Effector memory CD4-positive, alpha-beta T cell (primary cell): ENCODE measurements around the gene ATP2B3.

ENCODE experiments used
- DNase-seq, 3 donors: peaks; one replicate each; pipeline ENCODE4 v3.0.0-alpha.2; 2020
- H3K27ac ChIP-seq: 2 replicates; pipeline ENCODE4 v1.7.0; 2013; ENCODE audit warnings: mild to moderate bottlenecking, low read length, moderate library complexity; ENCODE audit not compliant: insufficient read depth, poor library complexity, severe bottlenecking
- H3K27me3 ChIP-seq: replicated peaks from 2 replicates; pipeline ENCODE4 v1.7.0; 2013; ENCODE audit warnings: mild to moderate bottlenecking, low read length; ENCODE audit not compliant: insufficient read depth, control insufficient read depth, poor library complexity, severe bottlenecking
- H3K36me3 ChIP-seq: 2 replicates; pipeline ENCODE4 v1.7.0; 2013; ENCODE audit warnings: mild to moderate bottlenecking, low read length, moderate library complexity; ENCODE audit not compliant: control insufficient read depth, insufficient read depth
- H3K4me1 ChIP-seq: 2 replicates; pipeline ENCODE4 v1.7.0; 2013; ENCODE audit warnings: low read length, mild to moderate bottlenecking; ENCODE audit not compliant: control insufficient read depth, insufficient read depth, poor library complexity, severe bottlenecking
- H3K4me3 ChIP-seq: 2 replicates; pipeline ENCODE4 v1.7.0; 2013; ENCODE audit warnings: low read length, low read depth, mild to moderate bottlenecking; ENCODE audit not compliant: insufficient read depth, poor library complexity, severe bottlenecking
- H3K9me3 ChIP-seq: 2 replicates; pipeline ENCODE4 v1.7.0; 2013; ENCODE audit warnings: mild to moderate bottlenecking, low read length, moderate library complexity; ENCODE audit not compliant: control insufficient read depth

The ATP2B3 gene

DNA sequence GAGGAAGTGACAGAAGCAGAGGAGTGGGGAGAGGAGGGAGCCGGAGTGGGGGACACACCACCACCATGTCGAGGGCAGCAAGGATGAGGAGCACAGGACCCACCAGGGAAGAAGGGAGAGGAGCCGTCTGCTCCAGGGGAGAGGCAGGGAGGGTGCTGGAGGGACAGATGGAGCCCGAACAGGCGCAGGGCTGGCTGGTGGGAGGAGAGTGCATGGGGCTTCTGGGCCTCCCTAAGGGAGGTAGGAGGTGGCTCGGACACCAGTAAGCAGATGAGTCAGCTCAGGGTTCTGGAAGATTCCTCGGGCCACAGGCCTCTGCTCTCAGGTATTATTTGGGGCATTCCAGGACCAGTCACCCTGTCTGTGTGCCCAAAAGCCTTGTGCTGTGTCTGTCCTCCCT, 29.8 kb downstream of the ATP2B3 start:
- H3K27me3 ChIP-seq, result no peaks in the 10 kb centered on the region
- no peaks in the 10 kb centered on the region for H3K9me3 ChIP-seq
- H3K4me3 ChIP-seq, result no peak overlapping the region
- H3K4me1 ChIP-seq, result no peaks in the 10 kb centered on the region
- H3K27ac ChIP-seq, result no peak overlapping the region
- no peak for DNase-seq
- no peaks in the 10 kb centered on the region for H3K36me3 ChIP-seq

DNA sequence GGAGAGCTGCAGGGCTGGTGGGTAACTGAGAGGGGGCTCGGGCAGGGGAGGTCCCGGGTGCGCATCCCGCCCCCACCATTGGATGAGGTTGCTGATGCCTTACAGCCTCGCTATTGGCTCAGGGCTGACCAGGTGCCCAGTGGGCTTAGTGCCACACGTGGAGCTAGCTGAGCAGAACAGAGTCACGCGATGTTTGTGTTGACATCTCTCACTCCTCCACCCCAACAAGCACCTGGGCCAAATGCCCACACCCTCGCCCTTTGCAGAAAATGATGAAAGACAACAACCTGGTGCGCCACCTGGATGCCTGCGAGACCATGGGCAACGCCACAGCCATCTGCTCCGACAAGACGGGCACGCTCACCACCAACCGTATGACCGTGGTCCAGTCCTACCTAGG, 31.8 kb downstream of the ATP2B3 start:
- Histone ChIP-seq H3K27me3 (no peaks in the 10 kb centered on the region), H3K9me3 (no peaks in the 10 kb centered on the region), H3K4me1 (no peaks in the 10 kb centered on the region), H3K4me3 (no peak overlapping the region), H3K36me3 (no peaks in the 10 kb centered on the region), H3K27ac (no peak overlapping the region)
- no peak for DNase-seq

DNA sequence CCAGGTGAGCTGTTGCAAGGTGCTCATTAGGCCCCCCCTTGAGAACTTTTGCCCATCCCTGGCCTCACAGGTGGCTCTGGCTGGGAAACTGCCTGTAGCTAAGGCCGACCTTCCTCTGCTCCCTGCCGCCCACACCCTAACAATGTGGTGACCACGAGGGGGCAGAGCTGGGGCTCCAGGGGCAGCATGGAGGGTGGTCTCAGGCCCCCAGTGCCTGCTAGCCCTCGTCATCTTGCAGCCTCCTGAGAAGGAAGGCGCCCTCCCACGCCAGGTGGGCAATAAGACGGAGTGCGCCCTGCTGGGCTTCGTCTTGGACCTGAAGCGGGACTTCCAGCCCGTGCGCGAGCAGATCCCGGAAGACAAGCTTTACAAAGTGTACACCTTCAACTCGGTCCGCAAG, 32.4 kb downstream of the ATP2B3 start:
- no peak overlapping the region for H3K27ac ChIP-seq
- H3K36me3 ChIP-seq, result no peaks in the 10 kb centered on the region
- no peak for DNase-seq
- no peak overlapping the region for H3K4me3 ChIP-seq
- H3K27me3 ChIP-seq, result no peaks in the 10 kb centered on the region
- H3K9me3 ChIP-seq, result no peaks in the 10 kb centered on the region
- H3K4me1 ChIP-seq, result no peaks in the 10 kb centered on the region

DNA sequence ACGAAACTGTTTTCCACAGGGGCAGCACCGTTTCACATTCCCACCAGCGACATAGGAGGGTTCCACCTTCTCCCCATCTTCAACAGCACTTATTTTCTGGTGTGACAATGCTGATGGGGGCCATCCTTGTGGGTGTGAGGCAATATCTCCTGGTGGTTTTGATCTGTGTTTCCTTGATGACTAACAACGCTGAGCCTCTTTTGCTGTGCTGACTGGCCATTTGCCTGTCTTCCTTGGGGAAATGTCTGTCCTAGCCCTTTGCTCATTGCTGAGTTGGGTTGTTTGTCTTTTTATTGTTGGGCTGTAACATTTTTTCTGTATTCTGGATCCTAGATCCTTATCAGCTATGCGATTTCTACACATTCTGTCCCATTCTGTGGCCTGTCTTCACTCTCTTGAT, 33.7 kb downstream of the ATP2B3 start:
- Histone ChIP-seq H3K27me3 (no peaks in the 10 kb centered on the region), H3K4me1 (no peaks in the 10 kb centered on the region), H3K4me3 (no peak overlapping the region), H3K36me3 (no peaks in the 10 kb centered on the region), H3K27ac (no peak overlapping the region), H3K9me3 (no peaks in the 10 kb centered on the region)
- DNase-seq, result no peak

DNA sequence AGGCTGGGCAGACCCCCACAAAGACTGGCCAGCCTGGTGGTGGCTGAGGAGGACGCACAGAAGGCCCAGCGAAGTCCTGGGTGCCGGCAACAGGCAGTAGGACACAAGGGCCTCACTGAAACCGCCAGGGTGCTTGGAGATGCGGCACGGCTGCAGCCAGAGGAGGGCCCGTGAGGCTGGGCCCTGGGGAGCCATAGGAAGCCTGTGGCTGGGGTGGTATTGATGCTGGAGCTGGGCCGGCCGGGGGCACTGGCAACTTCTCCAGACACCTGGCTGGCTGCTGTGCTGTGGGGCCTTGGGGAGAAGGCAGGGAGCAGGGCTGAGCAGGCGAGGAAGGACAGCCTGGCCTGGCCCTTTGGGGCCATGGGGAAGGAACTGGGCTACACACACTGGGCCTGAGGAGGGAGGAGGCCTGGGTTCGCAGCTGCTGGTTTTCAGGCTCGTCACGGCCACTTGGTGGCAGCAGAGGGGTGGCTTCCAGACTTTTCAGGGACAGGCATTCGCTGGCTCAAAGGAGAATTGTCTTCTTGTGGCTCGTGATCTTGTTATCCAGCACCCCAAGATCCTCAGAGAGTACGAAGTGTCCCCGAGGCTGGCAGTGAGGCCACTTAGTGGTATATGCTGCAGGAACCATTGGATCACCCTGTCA, 37.2 kb downstream of the ATP2B3 start:
- Histone ChIP-seq H3K9me3 (no peaks in the 10 kb centered on the region), H3K4me3 (no peak overlapping the region), H3K4me1 (no peaks in the 10 kb centered on the region), H3K27me3 (no peaks in the 10 kb centered on the region), H3K36me3 (no peaks in the 10 kb centered on the region), H3K27ac (no peak overlapping the region)
- DNase-seq, result peak; percentile 1 to 35 (median 17)

DNA sequence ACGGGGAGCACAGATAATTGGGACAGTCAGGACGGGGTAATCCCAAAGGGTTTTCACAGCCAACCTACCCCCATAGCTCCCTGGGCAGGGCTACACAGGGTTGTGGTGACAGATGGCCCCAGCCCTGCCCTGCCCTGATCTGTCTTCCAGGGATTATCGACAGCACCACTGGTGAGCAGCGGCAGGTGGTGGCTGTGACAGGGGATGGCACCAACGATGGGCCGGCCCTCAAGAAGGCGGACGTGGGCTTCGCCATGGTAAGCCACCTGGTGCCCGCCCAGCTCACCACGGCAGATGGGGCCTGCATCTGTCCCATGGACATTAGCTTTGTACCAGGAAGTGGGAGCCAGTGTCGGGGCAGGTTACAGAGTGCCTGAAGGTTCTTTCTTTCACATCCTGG, 39.3 kb downstream of the ATP2B3 start:
- Histone ChIP-seq H3K27ac (no peak overlapping the region), H3K9me3 (no peaks in the 10 kb centered on the region), H3K27me3 (no peaks in the 10 kb centered on the region), H3K4me1 (no peaks in the 10 kb centered on the region), H3K36me3 (no peaks in the 10 kb centered on the region), H3K4me3 (no peak overlapping the region)
- no peak for DNase-seq

DNA sequence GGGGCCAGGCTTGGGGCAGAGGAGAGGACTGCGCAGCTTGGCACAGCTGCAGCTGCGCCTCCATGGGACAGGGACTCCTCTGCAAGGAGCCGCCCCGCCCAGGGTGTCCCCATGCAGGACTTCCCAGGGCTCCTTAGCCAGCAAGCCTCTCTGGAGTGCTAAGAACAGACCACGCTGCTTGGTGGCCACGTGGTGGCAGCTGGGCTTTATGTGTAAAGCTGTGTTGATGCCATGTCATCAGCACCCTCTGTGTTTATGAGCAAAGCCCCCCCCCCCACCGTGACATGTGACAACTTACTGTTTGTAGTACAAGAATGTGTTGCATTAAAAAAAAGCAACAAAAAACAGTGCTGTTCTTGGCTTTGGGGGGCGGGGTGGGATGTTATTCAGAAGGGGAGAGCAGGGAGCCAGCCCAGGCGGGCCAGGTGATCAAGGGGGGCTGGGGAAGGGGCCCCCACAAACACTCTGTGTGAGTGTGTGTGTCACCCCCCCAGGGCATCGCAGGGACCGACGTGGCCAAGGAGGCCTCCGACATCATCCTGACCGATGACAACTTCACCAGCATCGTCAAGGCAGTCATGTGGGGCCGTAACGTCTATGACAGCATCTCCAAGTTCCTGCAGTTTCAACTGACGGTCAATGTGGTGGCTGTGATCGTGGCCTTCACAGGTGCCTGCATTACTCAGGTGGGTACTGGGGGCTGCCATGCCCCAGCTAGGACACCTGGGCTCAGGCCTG, 40.3 kb downstream of the ATP2B3 start:
- no peak for DNase-seq
- no peak overlapping the region for H3K4me3 ChIP-seq
- no peaks in the 10 kb centered on the region for H3K9me3 ChIP-seq
- H3K27ac ChIP-seq, result no peak overlapping the region
- no peaks in the 10 kb centered on the region for H3K27me3 ChIP-seq
- no peaks in the 10 kb centered on the region for H3K4me1 ChIP-seq
- H3K36me3 ChIP-seq, result no peaks in the 10 kb centered on the region

DNA sequence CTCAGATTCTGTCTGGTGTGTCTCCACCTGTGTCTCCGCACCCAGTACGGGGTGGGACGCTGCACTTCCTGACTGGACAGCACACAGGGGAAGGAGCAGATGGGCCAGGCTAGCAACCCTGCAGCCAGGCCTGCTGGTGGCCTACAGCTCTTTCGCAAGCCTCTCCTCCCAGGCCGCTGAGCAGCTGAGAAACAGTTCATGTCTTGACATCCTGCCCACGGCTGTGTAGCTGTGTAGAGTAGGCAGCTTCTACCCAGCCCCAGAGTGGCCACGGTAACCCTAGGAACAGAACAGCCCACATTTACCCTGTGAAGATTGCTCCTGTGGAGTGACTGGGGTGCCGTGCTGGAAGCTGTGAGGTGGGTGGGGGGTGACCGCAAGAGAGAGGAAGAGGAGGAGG, 42.6 kb downstream of the ATP2B3 start:
- Histone ChIP-seq H3K9me3 (no peaks in the 10 kb centered on the region), H3K27ac (no peak overlapping the region), H3K4me3 (no peak overlapping the region), H3K36me3 (no peaks in the 10 kb centered on the region), H3K4me1 (no peaks in the 10 kb centered on the region), H3K27me3 (no peaks in the 10 kb centered on the region)
- no peak for DNase-seq

DNA sequence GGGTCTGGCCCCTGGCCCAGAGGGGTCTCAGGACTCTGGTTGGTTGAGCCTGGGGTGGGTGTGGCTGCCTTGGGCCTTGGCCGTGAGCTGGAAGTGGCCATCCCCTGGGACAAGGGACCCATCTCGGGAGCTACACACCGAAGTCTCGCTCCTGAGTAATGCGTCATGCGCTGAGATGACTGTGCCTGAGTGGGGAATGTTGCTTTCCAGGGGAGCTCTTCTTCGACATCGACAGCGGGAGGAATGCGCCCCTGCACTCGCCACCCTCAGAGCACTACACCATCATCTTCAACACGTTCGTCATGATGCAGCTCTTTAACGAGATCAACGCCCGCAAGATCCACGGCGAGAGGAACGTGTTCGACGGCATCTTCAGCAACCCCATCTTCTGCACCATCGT, 43.0 kb downstream of the ATP2B3 start:
- H3K4me1 ChIP-seq, result no peaks in the 10 kb centered on the region
- no peaks in the 10 kb centered on the region for H3K27me3 ChIP-seq
- no peak overlapping the region for H3K4me3 ChIP-seq
- no peak overlapping the region for H3K27ac ChIP-seq
- no peak for DNase-seq
- no peaks in the 10 kb centered on the region for H3K9me3 ChIP-seq
- no peaks in the 10 kb centered on the region for H3K36me3 ChIP-seq

DNA sequence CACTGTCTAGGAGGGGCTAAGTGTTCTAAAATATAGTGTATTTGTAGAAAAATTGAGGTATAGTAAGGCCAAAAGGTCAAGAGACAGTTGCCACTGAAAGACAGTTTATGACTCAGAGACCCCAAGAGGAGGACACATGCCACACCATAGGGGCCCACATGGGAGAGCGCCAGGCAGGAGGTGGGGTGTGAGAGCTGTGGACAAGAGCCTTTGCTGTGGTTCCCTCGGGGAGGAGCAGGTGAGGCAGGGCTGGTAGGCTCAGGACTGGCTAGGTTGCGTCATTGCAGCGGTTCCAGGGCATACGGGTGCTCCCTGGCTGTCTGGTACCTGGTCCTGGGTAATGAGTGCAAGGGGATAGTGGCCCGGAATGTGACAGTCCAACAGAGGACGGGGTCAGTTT, 43.9 kb downstream of the ATP2B3 start:
- Histone ChIP-seq H3K27me3 (no peaks in the 10 kb centered on the region), H3K4me1 (no peaks in the 10 kb centered on the region)

More for the DNA sequence above, 43.9 kb downstream of the ATP2B3 start:
- H3K9me3 ChIP-seq, result no peaks in the 10 kb centered on the region
- no peak for DNase-seq
- H3K27ac ChIP-seq, result no peak overlapping the region
- H3K36me3 ChIP-seq, result no peaks in the 10 kb centered on the region
- no peak overlapping the region for H3K4me3 ChIP-seq
